HL-60/S4 (cell line): Measurements from ENCODE around the gene MKNK2.
"Not testable (repeated sequence)": the region's sequence is repeated elsewhere in the genome, so short reads cannot be mapped to it uniquely, and the experiment has no call there.

Source experiments
- in situ Hi-C: fragments of 300-500 bp; cut with MboI; formaldehyde crosslinking; loops from 2 replicates; pipeline ENCODE4 v1.14.3; 2022; ENCODE audit warnings: low sequenced_read_pairs

MKNK2 gene

GRCh38 chr19:1997353-1998233 is 53.5 kb downstream of the MKNK2 start:
- in situ Hi-C loops: no loop called here

DNA sequence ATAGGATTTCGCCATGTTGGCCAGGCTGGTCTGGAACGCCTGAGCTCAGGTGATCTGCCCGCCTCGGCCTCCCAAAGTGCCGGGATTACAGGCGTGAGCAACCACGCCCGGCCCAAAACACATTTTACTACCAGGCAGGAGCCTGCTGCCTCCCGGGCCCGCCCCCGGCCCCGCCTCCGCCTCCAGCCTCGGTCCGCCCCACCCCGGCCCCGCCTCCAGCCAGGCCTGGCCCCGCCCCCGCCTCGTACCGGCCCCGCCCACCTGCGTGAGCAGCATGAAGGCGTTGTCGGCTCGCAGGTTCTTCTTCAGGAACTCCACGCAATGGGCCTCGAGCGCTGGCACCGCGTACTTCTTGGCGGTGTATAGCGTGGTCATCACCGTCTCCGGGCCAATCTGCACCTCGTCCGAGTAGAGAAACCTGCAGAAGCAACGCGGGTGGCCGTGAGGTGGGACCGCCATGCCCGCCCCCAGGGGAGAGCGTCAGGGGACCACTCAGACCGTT is 58.2 kb downstream of the MKNK2 start:
- in situ Hi-C loops: no loop called here

GRCh38 chr19:1991018-1991913 is 59.8 kb downstream of the MKNK2 start:
- in situ Hi-C loops: no loop called here

DNA sequence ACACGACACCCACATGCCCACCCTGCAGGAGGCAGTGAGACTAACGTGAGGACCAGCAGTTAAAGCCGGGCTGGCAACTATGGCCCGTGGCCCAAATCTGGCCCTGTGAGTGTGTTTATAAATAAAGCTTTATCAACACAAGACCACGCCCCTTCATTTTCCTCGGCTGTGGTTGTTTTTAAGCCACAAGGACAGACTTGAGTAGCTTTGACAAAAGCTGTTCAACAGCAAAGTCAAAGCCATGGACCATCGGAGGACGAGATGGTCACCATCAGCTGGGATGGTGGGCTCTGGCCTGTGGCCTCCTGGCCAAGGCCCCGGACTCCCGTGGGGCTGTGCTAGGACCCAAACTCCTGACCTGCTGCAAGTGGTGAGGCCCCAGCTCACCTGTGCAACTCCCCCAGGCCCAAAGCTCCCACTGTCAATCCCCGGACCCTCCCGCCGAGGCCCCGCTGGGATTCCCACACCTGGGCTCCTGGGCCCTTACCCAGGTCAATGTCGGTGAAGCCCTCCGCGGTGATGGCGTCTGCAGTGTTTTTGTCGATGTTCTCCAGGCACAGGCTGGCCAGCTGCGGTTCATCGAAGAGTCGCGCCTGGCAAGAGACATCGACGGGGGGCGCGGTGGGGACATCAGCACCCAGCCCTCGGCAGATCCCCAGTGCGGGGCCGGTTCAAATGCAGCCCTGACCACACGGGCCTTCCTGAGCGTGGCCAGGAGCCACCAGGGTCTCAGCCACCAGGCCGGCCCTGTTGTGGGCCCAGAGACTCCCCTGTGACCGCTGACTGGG is 60.6 kb downstream of the MKNK2 start:
- in situ Hi-C loops: no loop called here

DNA sequence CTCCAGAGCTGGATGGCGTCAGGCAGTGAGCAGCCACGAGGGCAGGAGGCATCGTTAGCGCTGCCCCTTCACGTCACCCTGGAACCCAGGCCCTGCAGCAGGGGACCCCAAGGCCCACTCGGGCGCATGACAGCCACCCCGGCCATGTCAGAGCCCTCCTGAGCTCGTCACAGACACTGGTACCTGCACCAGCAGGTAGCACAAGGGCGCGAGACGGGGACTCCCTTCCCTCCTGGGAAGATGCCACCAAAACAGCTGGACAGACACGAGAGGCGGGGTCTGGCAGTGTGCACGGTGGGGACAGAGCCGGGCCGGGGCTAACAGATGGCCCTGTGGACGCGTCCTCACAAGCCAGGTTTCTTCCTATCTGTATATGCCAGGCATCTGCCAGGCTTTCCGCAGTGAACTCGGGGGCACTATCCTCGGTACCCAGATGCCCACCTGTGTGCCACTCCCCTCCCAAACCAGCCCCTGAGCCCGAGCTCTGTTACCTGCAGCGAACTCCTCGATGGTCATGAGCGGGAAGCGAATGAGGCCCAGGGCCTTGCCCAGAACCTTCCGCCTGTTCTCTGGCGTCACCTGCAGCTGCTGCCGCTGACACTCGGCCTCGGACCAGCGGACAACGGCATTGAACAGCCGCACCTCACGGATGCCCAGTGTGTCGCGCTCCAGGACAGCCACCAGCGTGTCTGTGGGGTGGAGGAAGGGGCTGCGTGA is 61.4 kb downstream of the MKNK2 start:
- in situ Hi-C loops: no loop called here

GRCh38 chr19:1988464-1988863 is 62.6 kb downstream of the MKNK2 start:
- in situ Hi-C loops: not testable (repeated sequence)
